IMR-90 (cell line): ENCODE data around the gene MAK. TPM values are rescaled to one million over a fixed set of nuclear protein-coding genes. Genes with fewer than 3 reads are reported as not detected.

Experiments used
- ATAC-seq: fragments of 200-7000 bp; cut with Tn5 transposase; 2 replicates; pipeline ENCODE4 v1.9.1; 2020; ENCODE audit warnings: low read depth, mild to moderate bottlenecking, moderate library complexity
- BruUV-seq: library from RNA; stranded (reverse); fragments of 400-500 nt; replicated peaks from 2 replicates; lab custom pipeline; 2021; lab: Mats Ljungman, UMichigan
- CTCF ChIA-PET: fragments of 300-600 bp; formaldehyde crosslinking; extraction: SDS; loops from one replicate; lab custom pipeline; 2021; ENCODE audit warnings: antibody characterized with exemption; lab: Yijun Ruan, JAX
- POLR2A ChIA-PET: fragments of 300-600 bp; sonication (Branson Sonifier 250); formaldehyde crosslinking; loops from one replicate; lab custom pipeline; 2022; ENCODE audit warnings: antibody characterized with exemption; ENCODE audit not compliant: unreplicated experiment; lab: Charles Lee
- DNase-seq: peaks from one replicate; pipeline ENCODE4 v3.0.0; 2013
- H2AFZ ChIP-seq: replicated peaks from 2 replicates; pipeline ENCODE3; 2013; ENCODE audit warnings: low read length, mild to moderate bottlenecking; ENCODE audit not compliant: poor library complexity
- H2AK5ac ChIP-seq: 2 replicates; pipeline ENCODE4 v1.6.1; 2013; ENCODE audit warnings: low read depth, low read length, inconsistent platforms
- H2AK9ac ChIP-seq: replicated peaks from 2 replicates; pipeline ENCODE3; 2013; ENCODE audit warnings: mild to moderate bottlenecking, low read depth, low read length, moderate library complexity; ENCODE audit not compliant: poor library complexity
- H2BK120ac ChIP-seq: 2 replicates; pipeline ENCODE4 v1.6.1; 2013; ENCODE audit warnings: low read depth, low read length, inconsistent platforms
- H2BK15ac ChIP-seq: 3 replicates; pipeline ENCODE4 v1.6.1; 2013; ENCODE audit warnings: low read depth, low read length, inconsistent platforms
- H2BK20ac ChIP-seq: 2 replicates; pipeline ENCODE4 v1.6.1; 2013; ENCODE audit warnings: low read depth, mild to moderate bottlenecking, inconsistent platforms, low read length, moderate library complexity
- H2BK5ac ChIP-seq: 2 replicates; pipeline ENCODE4 v1.6.1; 2013; ENCODE audit warnings: mild to moderate bottlenecking, low read depth, low read length, inconsistent platforms; ENCODE audit not compliant: poor library complexity, severe bottlenecking
- H3K14ac ChIP-seq: replicated peaks from 2 replicates; pipeline ENCODE4 v1.6.1; 2013; ENCODE audit warnings: low read depth, low read length, inconsistent platforms
- H3K18ac ChIP-seq: 2 replicates; pipeline ENCODE4 v1.6.1; 2013; ENCODE audit warnings: low read depth, low read length, control low read depth
- H3K23ac ChIP-seq: 2 replicates; pipeline ENCODE4 v1.6.1; 2013; ENCODE audit warnings: low read depth, low read length, inconsistent platforms
- H3K27ac ChIP-seq: 2 replicates; pipeline ENCODE4 v1.5.1; 2013; ENCODE audit warnings: mild to moderate bottlenecking, control low read depth, low read length; ENCODE audit not compliant: insufficient read depth
- H3K27me3 ChIP-seq: 2 replicates; pipeline ENCODE4 v1.6.1; 2013; ENCODE audit warnings: low read length; ENCODE audit not compliant: control insufficient read depth, insufficient read depth
- H3K36me3 ChIP-seq: 2 replicates; pipeline ENCODE4 v1.6.1; 2013; ENCODE audit warnings: low read length, mixed read lengths; ENCODE audit not compliant: control insufficient read depth, insufficient read depth
- H3K4ac ChIP-seq: 2 replicates; pipeline ENCODE4 v1.6.1; 2013; ENCODE audit warnings: low read depth, low read length, inconsistent platforms
- H3K4me1 ChIP-seq: 2 replicates; pipeline ENCODE4 v1.6.1; 2013; ENCODE audit warnings: low read length, mixed read lengths; ENCODE audit not compliant: control insufficient read depth, insufficient read depth
- H3K4me2 ChIP-seq: 2 replicates; pipeline ENCODE4 v1.6.1; 2013; ENCODE audit warnings: low read depth, mild to moderate bottlenecking, control low read depth, low read length, moderate library complexity
- H3K4me3 ChIP-seq: 2 replicates; pipeline ENCODE4 v1.5.1; 2013; ENCODE audit warnings: low read depth, mild to moderate bottlenecking, control low read depth, low read length, moderate library complexity; ENCODE audit not compliant: insufficient read depth
- H3K56ac ChIP-seq: 2 replicates; pipeline ENCODE4 v1.6.1; 2013; ENCODE audit warnings: low read length, inconsistent platforms; ENCODE audit not compliant: insufficient read depth; ENCODE audit errors: extremely low read depth
- H3K79me1 ChIP-seq, 2 experiments: 2 replicates each; pipeline ENCODE4 v1.6.1; 2013; ENCODE audit warnings: low read length in 2 of 2, inconsistent platforms in 1 of 2, low read depth in 1 of 2
- H3K9ac ChIP-seq: 2 replicates; pipeline ENCODE4 v1.6.1; 2013; ENCODE audit warnings: low read depth, low read length, control low read depth
- H3K9me1 ChIP-seq: 2 replicates; pipeline ENCODE4 v1.6.1; 2013; ENCODE audit warnings: low read length, inconsistent platforms; ENCODE audit not compliant: insufficient read depth
- H3K9me3 ChIP-seq: 2 replicates; pipeline ENCODE4 v1.6.1; 2013; ENCODE audit warnings: low read length; ENCODE audit not compliant: control insufficient read depth, insufficient read depth
- H4K20me1 ChIP-seq: 2 replicates; pipeline ENCODE4 v1.6.1; 2013; ENCODE audit warnings: low read length, inconsistent platforms; ENCODE audit not compliant: insufficient read depth
- H4K5ac ChIP-seq: 2 replicates; pipeline ENCODE4 v1.6.1; 2013; ENCODE audit warnings: mild to moderate bottlenecking, low read depth, low read length, control low read depth
- H4K8ac ChIP-seq, 2 experiments: 2 replicates each; pipeline ENCODE4 v1.6.1; 2013; ENCODE audit warnings: low read depth in 2 of 2, low read length in 2 of 2, control low read depth in 1 of 2, inconsistent platforms in 1 of 2
- H4K91ac ChIP-seq: 2 replicates; pipeline ENCODE4 v1.6.1; 2013; ENCODE audit warnings: low read depth, low read length, inconsistent platforms; ENCODE audit not compliant: insufficient read depth
- FOS ChIP-seq: fragments of 150-350 bp; IDR thresholded peaks from 2 replicates; pipeline ENCODE4 v1.6.1; 2016; ENCODE audit warnings: low read depth, low read length
- MAFK ChIP-seq: IDR thresholded peaks from 2 replicates; pipeline ENCODE4 v1.6.1; 2012; ENCODE audit warnings: low read depth, low read length, improper control_type of control experiment
- MAZ ChIP-seq: IDR thresholded peaks from 2 replicates; pipeline ENCODE4 v1.6.1; 2012; ENCODE audit warnings: low read depth, mild to moderate bottlenecking, low read length, improper control_type of control experiment, moderate library complexity, borderline replicate concordance
- MXI1 ChIP-seq: IDR thresholded peaks from 2 replicates; pipeline ENCODE4 v1.6.1; 2012; ENCODE audit warnings: low read depth, mild to moderate bottlenecking, low read length, moderate library complexity, borderline replicate concordance
- NFE2L2 ChIP-seq: fragments of 150-350 bp; IDR thresholded peaks from 2 replicates; pipeline ENCODE4 v1.6.1; 2016; ENCODE audit warnings: low read depth, mild to moderate bottlenecking, low read length
- RAD21 ChIP-seq: IDR thresholded peaks from 2 replicates; pipeline ENCODE4 v1.6.1; 2012; ENCODE audit warnings: low read length, improper control_type of control experiment
- RFX5 ChIP-seq: IDR thresholded peaks from 2 replicates; pipeline ENCODE4 v1.8.0; 2012; ENCODE audit warnings: low read depth, mild to moderate bottlenecking, low read length, moderate library complexity
- WGBS, 2 experiments: methylation state at CpG; one replicate each; pipeline versions ENCODE4 v1.1.5 to v1.1.7; 2013; ENCODE audit warnings: missing lambda C conversion rate in 2 of 2; ENCODE audit not compliant: insufficient read length in 1 of 2; ENCODE audit errors: extremely low coverage in 2 of 2; 5-methylcytosine and 5-hydroxymethylcytosine counted together
- dilution Hi-C: fragments of 300-500 bp; cut with HindIII; formaldehyde crosslinking; loops from one replicate; pipeline ENCODE4 v1.14.3; 2018; ENCODE audit warnings: low sequenced_read_pairs; ENCODE audit not compliant: unreplicated experiment
- in situ Hi-C: fragments of 300-500 bp; cut with MboI; formaldehyde crosslinking; loops from 3 replicates; pipeline ENCODE4 v1.14.3; 2019; ENCODE audit warnings: low sequenced_read_pairs, inconsistent platforms, mixed read lengths
- intact Hi-C: fragments of 100-400 bp; cut with micrococcal nuclease; formaldehyde crosslinking; loops from 2 replicates; pipeline ENCODE4 v1.10.0; 2022
- polyA plus RNA-seq, 3 experiments: library from polyadenylated mRNA; depleted of rRNA; stranded (reverse); fragments of >200 nt; gene quantifications; 2 replicates each; pipeline ENCODE4 v1.2.3, GENCODE V29; 2012; ENCODE audit warnings: low replicate concordance in 1 of 3
- total RNA-seq: library from RNA; depleted of rRNA; stranded (reverse); fragments of >200 nt; gene quantifications from 2 replicates; pipeline ENCODE4 v1.2.3, GENCODE V29; 2012
- TF ChIP-seq, protein P1 (sequence below): fragments of 150-350 bp; IDR thresholded peaks from 2 replicates; pipeline ENCODE4 v1.6.1; 2016; ENCODE audit warnings: low read depth, mild to moderate bottlenecking, low read length, moderate library complexity, borderline replicate concordance

Gene MAK
- total and polyA plus RNA-seq, 2 of the 4 experiments (the other 2 are of a cell fraction) = not detected

DNA sequence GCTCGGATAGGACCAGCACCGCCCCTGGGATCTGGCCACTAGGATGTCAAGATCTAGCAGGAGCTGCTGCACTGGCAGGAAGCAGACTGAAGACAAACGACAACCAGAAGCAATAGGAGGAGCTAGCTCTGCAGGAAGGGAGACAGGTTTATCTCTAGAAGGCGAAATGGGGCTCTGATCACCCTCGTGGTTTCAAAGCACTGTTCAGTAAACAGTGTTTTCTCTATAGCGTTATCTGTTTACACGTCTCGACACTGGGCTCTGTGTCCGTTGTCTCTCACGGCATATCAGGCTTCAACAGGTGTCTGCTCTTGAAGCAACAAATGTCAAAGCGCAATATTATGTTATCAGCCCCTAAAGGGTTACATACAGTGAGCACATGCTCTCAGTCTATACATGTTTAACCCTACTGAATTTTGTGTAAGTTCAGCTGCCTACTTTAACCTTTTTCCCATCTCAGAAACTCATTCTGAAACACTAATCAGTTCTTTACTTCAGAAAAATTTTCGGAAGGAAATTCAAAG lies 66.9 kb downstream of the MAK start:
- H3K9me3 ChIP-seq = no peaks in the 10 kb centered on the region
- H3K4me2 ChIP-seq = no peak overlapping the region
- H3K9me1 ChIP-seq = 0 out of 2 replicates have a peak, but pooled peaks cover 4% of the 10 kb centered on the region
- no peak overlapping the region for H3K27ac ChIP-seq
- no peak overlapping the region for H2AK5ac ChIP-seq
- dilution Hi-C loops (no loop called here), in situ Hi-C loops (no loop called here), intact Hi-C loops (no loop called here)
- no peak overlapping the region for H3K14ac ChIP-seq
- H3K4me3 ChIP-seq = no peak overlapping the region
- no peak overlapping the region for H4K8ac ChIP-seq
- BruUV-seq = no TSS peak
- no peaks in the 10 kb centered on the region for H3K27me3 ChIP-seq
- no peak overlapping the region for H2BK20ac ChIP-seq
- ChIA-PET POLR2A (no interaction called here), CTCF (no interaction called here)
- no peak overlapping the region for H2BK5ac ChIP-seq
- no peak overlapping the region for H2AFZ ChIP-seq
- WGBS, 2 experiments = 48% methylated on average over 11 of the region's 12 CpGs; no CpG with 5 or more reads in 1 of the 2 experiments
- H3K79me1 ChIP-seq = no peaks in the 10 kb centered on the region
- no peaks in the 10 kb centered on the region for H3K4me1 ChIP-seq
- ATAC-seq (no peak), DNase-seq (no peak)
- no peak overlapping the region for H2BK15ac ChIP-seq
- no peak overlapping the region for H2AK9ac ChIP-seq
- no peak overlapping the region for H3K4ac ChIP-seq
- H3K18ac ChIP-seq = no peak overlapping the region
- H2BK120ac ChIP-seq = no peak overlapping the region
- TF ChIP-seq RFX5 = no peak
- TF ChIP-seq FOS = no peak
- TF ChIP-seq RAD21 = no peak
- no peak for TF ChIP-seq NFE2L2
- TF ChIP-seq MXI1 = no peak
- TF ChIP-seq, protein P1, sequence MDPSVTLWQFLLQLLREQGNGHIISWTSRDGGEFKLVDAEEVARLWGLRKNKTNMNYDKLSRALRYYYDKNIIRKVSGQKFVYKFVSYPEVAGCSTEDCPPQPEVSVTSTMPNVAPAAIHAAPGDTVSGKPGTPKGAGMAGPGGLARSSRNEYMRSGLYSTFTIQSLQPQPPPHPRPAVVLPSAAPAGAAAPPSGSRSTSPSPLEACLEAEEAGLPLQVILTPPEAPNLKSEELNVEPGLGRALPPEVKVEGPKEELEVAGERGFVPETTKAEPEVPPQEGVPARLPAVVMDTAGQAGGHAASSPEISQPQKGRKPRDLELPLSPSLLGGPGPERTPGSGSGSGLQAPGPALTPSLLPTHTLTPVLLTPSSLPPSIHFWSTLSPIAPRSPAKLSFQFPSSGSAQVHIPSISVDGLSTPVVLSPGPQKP = no peak
- no peak for TF ChIP-seq MAFK
- no peak for TF ChIP-seq MAZ
- H3K56ac ChIP-seq = no peak overlapping the region
- no peak overlapping the region for H4K91ac ChIP-seq
- no peak overlapping the region for H4K5ac ChIP-seq
- peaks cover 12% of the 10 kb centered on the region for H3K36me3 ChIP-seq
- no peaks in the 10 kb centered on the region for H4K20me1 ChIP-seq
- no peak overlapping the region for H3K9ac ChIP-seq
- no peak overlapping the region for H3K23ac ChIP-seq
